ENCODE data around the gene STXBP5.

Gene STXBP5

DNA sequence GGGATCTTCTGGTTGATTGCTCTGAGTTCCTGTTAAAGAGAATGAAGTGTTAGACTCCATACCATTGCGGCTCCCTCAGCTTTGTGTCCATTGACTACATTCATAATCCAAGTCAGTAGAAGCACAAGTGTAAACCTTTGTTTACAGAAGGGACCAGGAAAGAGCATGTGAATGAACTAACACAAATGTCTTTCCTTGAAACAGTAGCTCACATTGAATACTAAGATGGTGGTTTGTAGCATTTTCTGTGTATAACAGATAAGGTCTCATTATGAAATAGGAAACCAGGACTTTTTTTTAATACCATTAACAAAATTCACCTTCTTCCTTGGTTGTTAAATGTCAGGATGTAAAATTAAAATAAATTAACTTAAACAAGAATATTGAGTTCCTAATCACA is 8.4 kb downstream of the STXBP5 start:
- DNase-seq = no peak

DNA sequence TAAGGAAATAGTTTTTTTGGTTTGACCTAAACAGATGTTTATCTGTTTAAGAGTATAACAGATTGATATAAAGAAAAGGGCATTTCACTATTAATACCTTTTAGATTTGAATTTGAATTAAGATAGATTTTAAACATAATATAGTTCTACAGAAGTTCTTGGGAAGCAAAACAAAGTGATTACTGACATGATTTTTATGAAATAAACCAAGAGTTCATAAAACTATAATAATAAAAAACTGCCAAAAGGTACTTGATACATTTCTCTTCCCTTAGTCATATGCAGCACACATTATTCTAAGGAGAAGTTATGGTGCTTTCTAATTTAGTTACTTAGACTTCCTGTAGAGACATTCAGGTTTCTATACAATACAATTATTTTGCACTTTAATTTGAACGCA is 9.6 kb downstream of the STXBP5 start:
- DNase-seq = no peak

DNA sequence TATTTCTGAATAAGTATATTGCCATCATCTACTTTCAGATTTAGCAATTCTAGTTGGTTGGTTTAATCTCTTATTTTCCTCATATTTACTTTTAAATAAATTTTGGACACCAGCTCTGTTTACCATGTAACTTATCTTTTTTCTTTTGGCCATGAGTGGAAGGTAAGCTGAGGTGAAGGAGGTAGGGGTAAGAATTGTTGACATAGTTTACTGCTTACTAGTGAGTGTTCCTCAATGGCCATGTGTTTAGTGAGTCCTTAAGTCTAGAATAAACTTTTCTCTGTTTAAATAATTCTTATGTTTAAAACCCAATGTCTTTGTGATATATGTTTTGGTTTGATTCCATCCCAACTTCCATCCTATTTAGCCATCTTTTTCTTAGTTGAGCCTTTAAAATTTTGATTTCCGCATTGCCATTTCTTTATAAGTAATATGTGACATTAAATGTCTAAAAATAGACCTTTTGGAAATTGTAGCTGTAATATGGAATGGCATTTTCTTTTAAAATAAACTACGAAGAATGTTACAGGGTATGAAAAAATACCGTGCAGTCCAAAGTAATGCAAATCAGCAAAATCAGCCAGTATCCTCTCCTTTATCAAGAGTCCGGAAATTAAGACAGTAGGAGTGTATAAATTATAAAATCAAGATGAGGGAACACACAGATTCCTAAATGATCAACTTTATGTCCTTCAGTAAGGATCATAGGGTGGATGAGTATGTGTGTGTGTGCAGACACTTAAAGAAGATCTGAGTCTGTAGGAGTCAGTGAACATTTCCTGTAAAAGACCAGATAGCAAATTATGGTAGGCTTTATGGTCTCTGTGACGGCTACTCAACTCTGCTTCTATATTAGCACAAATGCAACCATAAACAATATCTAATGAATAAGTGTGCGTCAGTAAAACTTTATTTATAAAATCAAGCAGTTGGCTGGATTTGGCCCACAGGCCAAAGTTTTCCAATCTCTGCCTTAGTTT is 10.3 kb downstream of the STXBP5 start:
- DNase-seq = no peak

DNA sequence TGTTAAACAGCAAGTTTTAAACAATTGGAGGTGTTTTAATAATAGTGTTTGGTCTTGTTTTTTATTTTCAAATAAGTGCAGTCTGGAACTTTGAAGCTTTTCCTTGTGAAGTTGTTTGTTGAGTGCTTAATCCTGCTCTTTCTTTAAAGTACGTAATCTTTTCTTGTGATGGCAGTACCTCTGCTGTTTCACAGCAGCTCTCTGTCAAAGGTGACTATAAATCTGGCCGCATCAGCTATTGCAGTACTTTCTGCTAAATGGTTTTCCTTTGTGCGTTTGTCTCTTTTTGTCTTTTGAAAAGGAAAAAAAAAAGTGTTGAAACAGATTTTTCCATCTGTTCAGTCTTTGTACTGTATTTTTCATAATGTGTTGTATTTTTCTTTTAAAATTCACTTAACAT is 12.7 kb downstream of the STXBP5 start:
- DNase-seq = no peak

- DNase-seq = no peak
Measured at GRCh38 chr6:147217840-147218404, 13.7 kb downstream of the STXBP5 start.

DNA sequence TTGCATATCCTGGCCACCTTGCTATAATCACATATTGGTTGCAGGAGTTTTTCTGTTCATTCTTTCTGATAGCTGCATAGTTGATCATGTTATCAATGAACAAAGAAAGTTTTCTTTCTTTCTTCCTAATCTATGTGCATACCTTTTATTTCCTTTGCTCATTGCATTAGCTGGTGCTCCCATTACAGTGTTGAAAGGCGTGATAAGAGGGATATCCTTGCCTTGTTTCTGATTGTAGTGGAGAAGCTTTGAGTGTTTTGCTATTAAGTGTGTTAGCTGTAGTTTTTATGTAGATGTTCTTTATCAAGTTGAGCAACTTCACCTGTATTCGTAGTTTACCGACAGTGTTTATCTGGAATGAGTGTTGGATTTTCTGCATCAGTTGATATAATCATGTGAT is 14.6 kb downstream of the STXBP5 start:
- no peak for DNase-seq

- DNase-seq = no peak
Measured at GRCh38 chr6:147219463-147219862, 15.2 kb downstream of the STXBP5 start.

DNA sequence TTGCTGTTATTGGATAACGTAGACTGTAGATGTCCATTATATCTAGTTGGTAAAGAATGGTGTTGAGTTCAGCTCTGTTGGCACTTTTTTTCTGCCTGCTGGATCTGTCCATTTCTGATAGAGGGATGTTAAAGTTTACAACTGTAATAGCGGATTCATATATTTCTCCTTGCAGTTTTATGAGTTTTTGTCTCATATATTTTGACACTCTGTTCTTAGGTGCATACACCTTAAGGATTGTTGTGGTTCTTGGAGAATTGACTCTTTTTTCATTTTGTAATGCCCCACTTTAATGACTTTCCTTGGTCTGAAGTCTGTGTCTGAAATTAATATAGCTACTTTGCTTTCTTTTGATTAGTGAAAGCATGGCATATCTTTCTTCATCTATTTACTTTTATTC is 16.1 kb downstream of the STXBP5 start:
- no peak for DNase-seq

DNA sequence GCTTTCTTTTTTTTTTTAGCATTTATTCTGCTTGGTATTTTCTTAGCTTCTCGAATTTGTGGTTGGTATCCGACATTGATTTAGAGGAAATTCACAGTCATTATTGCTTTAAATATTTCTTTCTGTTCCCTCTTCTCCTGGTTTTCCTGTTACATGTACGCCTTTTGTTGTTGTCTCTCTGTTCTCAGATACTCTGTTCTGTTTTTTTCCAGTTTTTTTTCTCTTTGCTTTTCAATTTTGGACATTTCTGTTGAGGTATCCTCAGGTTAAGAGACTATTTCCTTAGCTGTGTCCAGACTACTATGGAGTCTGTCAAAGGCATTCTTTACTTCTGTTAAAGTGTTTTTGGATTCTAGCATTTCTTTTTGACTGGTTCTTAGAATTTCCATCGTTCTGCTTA is 17.5 kb downstream of the STXBP5 start:
- DNase-seq = no peak

DNA sequence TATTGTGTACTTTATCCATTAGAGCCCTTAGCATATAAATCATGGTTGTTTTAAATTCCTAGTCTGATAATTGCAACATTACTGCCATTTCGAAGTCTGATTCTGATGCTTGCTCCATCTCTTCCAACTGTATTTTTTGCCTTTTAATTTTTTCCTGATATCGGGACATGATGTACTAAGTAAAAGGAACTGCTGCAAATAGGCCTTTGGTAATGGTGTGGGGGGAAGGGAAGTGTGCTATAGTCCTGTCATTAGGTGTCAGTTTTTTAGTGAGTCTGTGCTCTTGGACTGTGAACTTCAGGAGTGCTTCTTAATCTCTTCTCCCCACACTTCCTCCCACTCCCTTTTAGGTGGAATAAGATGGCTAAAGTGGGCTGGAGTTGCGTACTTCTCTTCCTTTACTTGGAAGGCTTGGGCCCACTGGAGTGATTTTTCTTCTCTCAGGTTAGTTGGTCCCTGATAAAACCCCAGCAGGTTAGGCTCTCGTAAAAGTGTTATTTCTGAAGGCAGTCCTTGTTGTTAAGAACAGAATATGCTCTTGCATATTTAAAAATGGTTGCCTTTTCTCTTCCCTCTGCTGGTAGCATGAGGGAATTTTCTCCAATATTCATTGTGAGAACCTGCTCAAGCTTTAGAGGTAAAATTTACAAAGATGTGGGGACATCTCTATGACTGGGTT is 18.1 kb downstream of the STXBP5 start:
- DNase-seq = no peak

DNA sequence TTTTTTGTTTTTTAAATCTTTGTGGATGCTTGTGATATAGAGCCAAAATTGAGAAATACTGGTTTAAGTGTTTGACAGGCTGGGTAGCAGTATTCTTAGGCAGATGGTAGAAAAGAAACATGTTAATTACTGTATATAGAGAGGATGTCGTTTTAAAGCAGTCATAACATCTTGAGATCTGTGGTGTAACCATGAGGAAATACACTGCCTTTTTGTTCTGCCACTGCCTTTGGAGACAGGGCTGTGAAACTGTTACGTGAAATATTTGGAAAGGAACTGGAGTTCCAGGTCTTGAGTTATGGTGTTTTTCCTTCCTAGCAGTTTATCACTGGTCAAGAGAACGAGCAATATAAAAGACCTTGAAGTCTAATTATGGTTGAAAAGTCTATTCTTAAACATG is 19.5 kb downstream of the STXBP5 start:
- DNase-seq = no peak

GRCh38 chr6:147226163-147226724 is 22.0 kb downstream of the STXBP5 start:
- DNase-seq = no peak

GRCh38 chr6:147226877-147227276 is 22.7 kb downstream of the STXBP5 start:
- DNase-seq = no peak

GRCh38 chr6:147227770-147228320 is 23.6 kb downstream of the STXBP5 start:
- DNase-seq = no peak

- no peak for DNase-seq
Measured at GRCh38 chr6:147231589-147231988, 27.4 kb downstream of the STXBP5 start.

- no peak for DNase-seq
Measured at GRCh38 chr6:147234685-147235084, 30.5 kb downstream of the STXBP5 start.

DNA sequence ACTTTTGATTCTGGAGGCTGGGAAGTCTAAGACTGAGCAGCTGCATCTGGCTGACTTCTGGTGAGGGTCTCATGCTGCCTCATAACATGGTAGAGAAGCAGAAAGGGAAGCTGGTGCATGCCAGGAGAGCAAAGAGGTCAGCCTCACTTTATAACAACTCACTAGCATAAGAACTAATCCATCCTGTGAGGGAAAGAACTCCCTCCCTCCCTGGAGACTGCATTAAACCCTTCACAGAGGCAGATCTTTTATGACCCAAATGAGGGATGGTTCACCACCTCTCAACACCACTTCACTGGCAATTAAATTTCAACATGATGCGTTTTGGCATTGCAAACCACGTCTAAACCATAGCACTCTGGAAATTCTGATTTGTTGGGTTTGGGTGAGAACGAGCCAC is 33.9 kb downstream of the STXBP5 start:
- no peak for DNase-seq

GRCh38 chr6:147238906-147239305 is 34.7 kb downstream of the STXBP5 start:
- no peak for DNase-seq

- no peak for DNase-seq
Measured at GRCh38 chr6:147244832-147245231, 40.6 kb downstream of the STXBP5 start.

DNA sequence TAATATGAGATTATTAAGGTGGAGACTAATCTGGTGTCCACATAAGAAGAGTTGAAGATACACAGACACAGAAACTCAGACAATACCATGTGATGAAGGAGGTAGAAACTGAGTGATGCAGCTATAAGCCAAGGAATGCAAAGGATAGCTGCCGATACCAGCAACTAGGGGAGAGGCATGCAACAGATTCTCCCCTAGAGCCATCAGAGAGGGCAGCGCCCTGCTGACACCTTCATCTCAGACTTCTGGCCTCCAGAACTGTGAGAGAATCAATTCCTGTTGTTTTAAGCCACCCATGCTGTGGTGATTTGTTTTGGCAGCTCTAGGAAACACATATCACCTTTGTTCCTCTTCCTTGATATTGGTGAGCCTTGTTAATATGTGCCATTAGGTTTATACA is 41.5 kb downstream of the STXBP5 start:
- DNase-seq = no peak

GRCh38 chr6:147246853-147247635 is 42.8 kb downstream of the STXBP5 start:
- no peak for DNase-seq

DNA sequence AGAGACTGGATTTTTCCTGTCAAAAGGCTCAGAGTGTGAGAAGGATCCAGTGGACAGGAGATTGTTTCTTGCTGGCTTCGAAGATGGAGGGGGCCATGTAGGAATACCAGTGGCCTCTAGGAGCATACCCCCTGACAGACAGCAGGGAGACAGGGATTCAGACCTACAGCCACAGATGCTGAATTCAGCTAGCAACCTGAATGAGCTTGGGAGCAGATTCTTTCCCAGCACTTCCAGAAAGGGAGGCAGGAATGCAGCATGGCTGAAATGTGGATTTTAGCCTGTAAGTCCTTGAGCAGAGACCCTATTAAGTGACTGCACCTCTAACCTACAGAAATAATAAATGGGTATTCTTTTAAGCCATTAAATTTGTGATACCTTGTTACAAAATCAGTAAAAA is 44.6 kb downstream of the STXBP5 start:
- DNase-seq = no peak
